GM12875 (cell line): Measurements from ENCODE around the gene CST4.
"Not testable (repeated sequence)": the region's sequence is repeated elsewhere in the genome, so short reads cannot be mapped to it uniquely, and the experiment has no call there.

Experiments
- H3K4me3 ChIP-seq: one replicate; pipeline ENCODE4 v1.5.1; 2011; ENCODE audit warnings: low read depth, low read length, control low read depth
- TF ChIP-seq, protein P1 (sequence below): IDR thresholded peaks from 2 replicates; pipeline ENCODE4 v1.5.1; 2011; ENCODE audit warnings: low read depth, mild to moderate bottlenecking, control low read depth, inconsistent platforms, low read length, moderate library complexity, borderline replicate concordance; ENCODE audit not compliant: insufficient read depth

CST4 gene

DNA sequence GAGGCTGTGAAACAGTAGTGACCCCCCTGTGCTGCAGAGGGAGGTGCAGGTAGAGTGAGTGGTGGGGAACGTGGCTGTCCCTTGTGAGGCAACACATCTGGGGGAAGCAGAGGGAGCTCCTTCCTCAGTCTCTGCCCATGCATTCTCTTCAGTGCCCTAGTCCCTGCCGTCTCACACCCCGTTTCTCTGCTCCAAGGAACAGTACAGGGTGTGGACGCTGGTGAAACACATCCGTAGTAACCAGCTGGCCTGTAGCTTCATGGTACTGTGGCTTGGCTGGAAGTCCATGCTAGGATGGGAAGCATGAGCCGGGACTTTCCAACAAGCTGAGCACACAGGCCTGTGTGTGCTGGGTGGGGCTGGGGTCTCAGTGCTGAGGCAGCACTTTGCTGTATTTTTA is 25.7 kb downstream of the CST4 start:
- TF ChIP-seq, protein P1, sequence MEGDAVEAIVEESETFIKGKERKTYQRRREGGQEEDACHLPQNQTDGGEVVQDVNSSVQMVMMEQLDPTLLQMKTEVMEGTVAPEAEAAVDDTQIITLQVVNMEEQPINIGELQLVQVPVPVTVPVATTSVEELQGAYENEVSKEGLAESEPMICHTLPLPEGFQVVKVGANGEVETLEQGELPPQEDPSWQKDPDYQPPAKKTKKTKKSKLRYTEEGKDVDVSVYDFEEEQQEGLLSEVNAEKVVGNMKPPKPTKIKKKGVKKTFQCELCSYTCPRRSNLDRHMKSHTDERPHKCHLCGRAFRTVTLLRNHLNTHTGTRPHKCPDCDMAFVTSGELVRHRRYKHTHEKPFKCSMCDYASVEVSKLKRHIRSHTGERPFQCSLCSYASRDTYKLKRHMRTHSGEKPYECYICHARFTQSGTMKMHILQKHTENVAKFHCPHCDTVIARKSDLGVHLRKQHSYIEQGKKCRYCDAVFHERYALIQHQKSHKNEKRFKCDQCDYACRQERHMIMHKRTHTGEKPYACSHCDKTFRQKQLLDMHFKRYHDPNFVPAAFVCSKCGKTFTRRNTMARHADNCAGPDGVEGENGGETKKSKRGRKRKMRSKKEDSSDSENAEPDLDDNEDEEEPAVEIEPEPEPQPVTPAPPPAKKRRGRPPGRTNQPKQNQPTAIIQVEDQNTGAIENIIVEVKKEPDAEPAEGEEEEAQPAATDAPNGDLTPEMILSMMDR = no peak
- no peak overlapping the region for H3K4me3 ChIP-seq

DNA sequence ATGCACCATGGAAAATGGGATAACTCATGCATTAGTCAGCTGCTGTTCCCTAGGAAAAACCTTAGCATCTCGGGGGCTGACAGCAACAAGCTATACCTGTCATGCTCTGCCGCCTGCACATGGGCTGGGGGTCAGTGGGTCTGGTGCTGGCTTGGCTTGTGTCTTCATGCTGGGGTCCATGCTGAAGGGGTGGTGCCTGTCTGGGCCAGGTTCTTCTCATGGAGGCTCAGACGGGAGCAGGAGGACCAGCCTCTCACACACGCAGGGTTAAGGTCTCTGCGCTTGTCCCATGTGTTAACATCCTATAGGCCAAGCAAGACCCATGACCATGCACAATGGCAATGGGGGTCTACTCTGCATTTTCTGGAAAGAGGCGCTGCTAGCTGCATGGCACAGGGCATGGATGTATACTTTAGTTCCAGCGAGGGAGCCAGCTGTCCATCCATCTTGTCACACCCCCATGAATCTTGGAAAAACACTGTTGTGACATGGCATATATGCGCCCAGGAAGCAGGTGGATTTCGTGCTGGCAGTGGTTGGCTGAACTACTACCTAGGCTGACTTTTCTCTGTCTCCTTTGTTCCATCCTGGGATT is 26.5 kb downstream of the CST4 start:
- TF ChIP-seq, protein P1 = no peak

DNA sequence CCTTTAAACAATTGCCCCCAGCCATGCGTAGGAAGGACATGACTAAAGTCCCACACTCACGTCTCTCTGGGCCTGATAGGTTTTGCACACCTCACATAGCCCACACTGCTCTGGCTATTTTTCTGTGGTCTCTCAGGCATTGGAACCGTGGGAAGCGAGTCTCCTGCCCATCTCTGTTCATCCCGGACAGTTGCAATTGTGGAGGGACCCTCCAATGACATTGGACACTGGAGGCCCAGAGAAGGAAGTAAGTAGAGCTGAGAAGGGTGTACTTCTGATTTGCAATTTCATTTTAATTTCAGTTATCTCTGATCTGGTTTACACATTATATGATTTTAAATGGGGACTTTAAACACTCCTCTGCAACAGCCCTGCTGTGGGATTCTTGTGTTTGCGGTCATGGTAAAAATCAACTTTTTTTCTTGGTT is 27.8 kb downstream of the CST4 start:
- TF ChIP-seq, protein P1 = no peak
- H3K4me3 ChIP-seq = no peak overlapping the region

More for the DNA sequence above, 26.5 kb downstream of the CST4 start:
- no peak overlapping the region for H3K4me3 ChIP-seq

DNA sequence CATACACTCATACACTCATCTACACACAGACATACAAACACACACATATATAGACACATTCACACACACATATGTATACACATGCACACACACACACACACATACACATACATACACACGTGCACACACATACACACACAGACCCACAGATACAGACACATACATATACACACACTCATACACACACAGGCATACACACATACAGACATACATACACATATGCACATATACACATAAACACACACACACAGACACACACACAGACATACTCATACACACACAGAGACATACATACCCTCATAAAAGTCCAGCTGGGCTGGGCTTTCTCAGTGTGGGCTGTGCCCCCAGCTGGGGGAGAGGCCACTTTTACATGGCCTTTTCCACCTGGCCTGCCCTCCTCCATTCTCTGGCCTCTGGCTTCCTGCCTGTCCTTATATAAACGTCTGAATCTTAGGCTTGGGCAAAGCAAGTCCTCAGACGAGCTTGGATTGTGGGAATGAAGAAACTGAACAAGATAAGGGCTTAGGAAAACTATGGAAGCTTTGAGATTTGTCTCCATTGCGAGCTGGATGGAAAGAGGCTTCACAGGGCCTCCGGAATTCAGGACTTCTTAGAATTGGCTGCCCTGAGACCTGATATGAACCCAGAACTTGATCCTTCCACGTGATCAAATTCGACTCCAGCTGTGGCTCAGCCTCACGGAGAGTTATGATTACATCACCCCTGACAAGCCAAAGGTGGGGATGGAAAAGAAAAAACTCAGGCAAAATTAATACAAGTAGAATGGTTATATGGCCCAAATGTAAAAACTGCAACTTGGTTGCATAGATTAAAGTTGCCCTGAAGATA is 28.6 kb downstream of the CST4 start:
- no peak overlapping the region for H3K4me3 ChIP-seq
- TF ChIP-seq, protein P1 = no peak

DNA sequence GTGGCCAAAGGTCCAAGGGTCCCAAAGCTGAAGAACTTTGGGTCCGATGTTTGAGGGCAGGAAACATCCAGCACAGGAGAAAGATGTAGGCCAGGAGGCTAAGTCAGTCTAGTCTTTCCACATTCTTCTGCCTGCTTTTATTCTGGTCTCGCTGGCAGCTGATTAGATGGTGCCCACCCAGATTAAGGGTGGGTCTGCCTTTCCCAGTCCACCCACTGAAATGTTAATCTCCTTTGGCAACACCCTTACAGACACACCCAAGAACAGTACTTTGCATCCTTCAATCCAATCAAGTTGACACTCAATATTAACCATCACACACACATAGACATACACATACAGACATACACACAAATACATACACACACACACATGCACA is 29.2 kb downstream of the CST4 start:
- not testable (repeated sequence) for H3K4me3 ChIP-seq

DNA sequence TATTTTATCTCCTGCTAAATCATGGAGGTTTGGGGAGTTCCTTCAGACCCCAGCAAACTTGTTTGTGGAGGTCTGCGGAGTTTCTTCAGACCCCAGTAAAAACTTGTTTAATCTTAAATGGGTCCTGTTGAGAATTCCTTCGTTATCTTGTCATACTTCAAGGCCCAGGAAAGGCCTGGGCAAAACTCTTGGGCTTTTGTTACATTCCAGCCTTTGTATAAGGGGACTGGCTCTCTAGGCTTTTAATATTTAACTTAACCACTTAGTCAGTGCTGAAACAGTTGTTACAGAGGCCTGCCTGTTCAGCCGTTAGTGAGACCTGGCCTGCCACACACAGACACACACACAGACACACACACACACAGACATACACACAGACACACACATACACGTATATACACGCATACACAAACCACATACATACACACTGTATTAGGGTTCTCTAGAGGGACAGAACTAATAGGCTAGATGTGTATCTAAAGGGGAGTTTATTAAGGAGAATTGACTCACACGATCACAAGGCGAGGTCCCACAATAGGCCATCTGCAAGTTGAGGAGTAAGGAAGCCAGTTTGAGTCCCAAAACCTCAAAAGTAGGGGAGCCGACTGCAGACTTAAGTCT is 29.7 kb downstream of the CST4 start:
- H3K4me3 ChIP-seq = no peak overlapping the region
- TF ChIP-seq, protein P1 = no peak

DNA sequence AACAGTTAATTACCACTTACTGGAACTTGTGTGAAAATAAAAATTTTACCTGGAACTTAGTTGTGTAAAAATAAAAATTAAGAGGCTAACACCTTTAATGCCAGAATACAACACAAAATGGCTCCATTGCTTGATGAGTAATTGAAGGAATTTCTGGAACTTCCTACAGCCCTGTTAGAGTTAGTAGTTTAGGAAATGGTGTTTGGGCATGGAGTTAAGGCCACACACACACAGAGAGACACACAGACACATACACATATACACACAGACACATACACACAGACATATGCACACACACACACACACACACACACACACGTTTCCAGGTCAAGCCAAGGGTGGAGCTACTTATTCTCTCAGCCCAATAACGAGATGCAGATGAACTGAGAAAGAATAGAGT is 30.5 kb downstream of the CST4 start:
- H3K4me3 ChIP-seq = no peak overlapping the region

More for the DNA sequence above, 30.5 kb downstream of the CST4 start:
- TF ChIP-seq, protein P1 = no peak
